ENCODE results near the gene FOXM1. TPM values are rescaled to one million over a fixed set of nuclear protein-coding genes. Genes with fewer than 3 reads are reported as not detected.

FOXM1 gene
- total and polyA plus RNA-seq, 2 of the 13 experiments (the other 11 are each of a cell fraction or from before 2014, with no cell fraction given), result 17.1 to 25.9 TPM

DNA sequence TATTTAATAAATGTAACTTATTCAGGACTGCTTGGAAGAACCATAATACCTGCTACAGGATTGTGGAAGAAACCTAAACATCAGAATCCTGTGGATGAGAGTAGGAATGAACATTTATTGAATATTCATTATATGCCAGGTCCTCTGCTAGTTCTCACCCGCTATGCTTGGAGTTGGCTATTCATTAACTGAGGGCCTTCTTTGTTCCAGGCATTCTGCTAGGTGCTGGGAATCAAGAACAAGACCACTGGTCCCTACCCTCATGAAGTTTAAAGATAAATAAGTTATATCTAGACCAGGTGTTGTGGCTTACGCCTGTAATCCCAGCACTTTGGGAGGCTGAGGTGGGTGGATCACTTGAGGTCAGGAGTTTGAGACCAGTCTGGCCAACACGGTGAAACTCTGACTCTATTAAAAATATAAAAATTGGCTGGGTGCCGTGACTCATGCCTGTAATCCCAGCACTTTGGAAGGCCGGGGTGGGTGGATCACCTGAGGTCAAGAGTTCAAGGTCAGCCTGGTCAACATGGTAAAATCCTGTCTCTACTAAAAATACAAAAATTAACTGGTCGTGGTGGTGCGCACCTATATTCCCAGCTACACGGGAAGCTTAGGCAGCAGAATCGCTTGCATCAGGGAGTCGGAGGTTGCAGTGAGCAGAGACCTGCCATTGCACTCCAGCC lies 9.9 kb upstream of the FOXM1 start (continued):
- TF ChIP-seq, protein P1, sequence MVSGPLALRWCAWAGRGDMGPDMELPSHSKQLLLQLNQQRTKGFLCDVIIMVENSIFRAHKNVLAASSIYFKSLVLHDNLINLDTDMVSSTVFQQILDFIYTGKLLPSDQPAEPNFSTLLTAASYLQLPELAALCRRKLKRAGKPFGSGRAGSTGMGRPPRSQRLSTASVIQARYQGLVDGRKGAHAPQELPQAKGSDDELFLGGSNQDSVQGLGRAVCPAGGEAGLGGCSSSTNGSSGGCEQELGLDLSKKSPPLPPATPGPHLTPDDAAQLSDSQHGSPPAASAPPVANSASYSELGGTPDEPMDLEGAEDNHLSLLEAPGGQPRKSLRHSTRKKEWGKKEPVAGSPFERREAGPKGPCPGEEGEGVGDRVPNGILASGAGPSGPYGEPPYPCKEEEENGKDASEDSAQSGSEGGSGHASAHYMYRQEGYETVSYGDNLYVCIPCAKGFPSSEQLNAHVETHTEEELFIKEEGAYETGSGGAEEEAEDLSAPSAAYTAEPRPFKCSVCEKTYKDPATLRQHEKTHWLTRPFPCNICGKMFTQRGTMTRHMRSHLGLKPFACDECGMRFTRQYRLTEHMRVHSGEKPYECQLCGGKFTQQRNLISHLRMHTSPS (CRISPR knock-in tag; IDR thresholded peaks at IDR 0.05; ENCODE audit: low read depth), result no peak
- TF ChIP-seq GATAD2A (CRISPR knock-in tag; IDR thresholded peaks at IDR 0.05) (0 out of 2 replicates have a peak, but pooled peaks have one; percentile 32), ZNF879 (CRISPR knock-in tag; IDR thresholded peaks at IDR 0.05) (no peak), HOXA3 (CRISPR knock-in tag; IDR thresholded peaks at IDR 0.05) (no peak), TAF15 (IDR thresholded peaks at IDR 0.05; ENCODE audit: low read depth, low read length, poor library complexity, severe bottlenecking) (no peak), NR2F1 (CRISPR knock-in tag; IDR thresholded peaks at IDR 0.05) (peak in 1 of 2 experiments; percentile 69; a peak in 2 of 4 replicates), RARA (CRISPR knock-in tag; IDR thresholded peaks at IDR 0.05) (peak; percentile 82), ZNF468 (CRISPR knock-in tag; IDR thresholded peaks at IDR 0.05) (no peak), TEAD3 (CRISPR knock-in tag; optimal IDR thresholded peaks at IDR 0.05; ENCODE audit: borderline replicate concordance) (no peak), ELF3 (CRISPR knock-in tag; IDR thresholded peaks at IDR 0.05) (no peak), HOXD1 (CRISPR knock-in tag; IDR thresholded peaks at IDR 0.05) (no peak), ZFP62 (CRISPR knock-in tag; IDR thresholded peaks at IDR 0.05) (no peak)
- TF ChIP-seq, protein P2, sequence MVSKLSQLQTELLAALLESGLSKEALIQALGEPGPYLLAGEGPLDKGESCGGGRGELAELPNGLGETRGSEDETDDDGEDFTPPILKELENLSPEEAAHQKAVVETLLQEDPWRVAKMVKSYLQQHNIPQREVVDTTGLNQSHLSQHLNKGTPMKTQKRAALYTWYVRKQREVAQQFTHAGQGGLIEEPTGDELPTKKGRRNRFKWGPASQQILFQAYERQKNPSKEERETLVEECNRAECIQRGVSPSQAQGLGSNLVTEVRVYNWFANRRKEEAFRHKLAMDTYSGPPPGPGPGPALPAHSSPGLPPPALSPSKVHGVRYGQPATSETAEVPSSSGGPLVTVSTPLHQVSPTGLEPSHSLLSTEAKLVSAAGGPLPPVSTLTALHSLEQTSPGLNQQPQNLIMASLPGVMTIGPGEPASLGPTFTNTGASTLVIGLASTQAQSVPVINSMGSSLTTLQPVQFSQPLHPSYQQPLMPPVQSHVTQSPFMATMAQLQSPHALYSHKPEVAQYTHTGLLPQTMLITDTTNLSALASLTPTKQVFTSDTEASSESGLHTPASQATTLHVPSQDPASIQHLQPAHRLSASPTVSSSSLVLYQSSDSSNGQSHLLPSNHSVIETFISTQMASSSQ (IDR thresholded peaks at IDR 0.05; ENCODE audit: low read depth), result peak; percentile 52; the same call in 1 of the 2 replicates
- TF ChIP-seq, protein P2 (CRISPR knock-in tag; IDR thresholded peaks at IDR 0.05; ENCODE audit: borderline replicate concordance), result no peak
- TF ChIP-seq, protein P3, sequence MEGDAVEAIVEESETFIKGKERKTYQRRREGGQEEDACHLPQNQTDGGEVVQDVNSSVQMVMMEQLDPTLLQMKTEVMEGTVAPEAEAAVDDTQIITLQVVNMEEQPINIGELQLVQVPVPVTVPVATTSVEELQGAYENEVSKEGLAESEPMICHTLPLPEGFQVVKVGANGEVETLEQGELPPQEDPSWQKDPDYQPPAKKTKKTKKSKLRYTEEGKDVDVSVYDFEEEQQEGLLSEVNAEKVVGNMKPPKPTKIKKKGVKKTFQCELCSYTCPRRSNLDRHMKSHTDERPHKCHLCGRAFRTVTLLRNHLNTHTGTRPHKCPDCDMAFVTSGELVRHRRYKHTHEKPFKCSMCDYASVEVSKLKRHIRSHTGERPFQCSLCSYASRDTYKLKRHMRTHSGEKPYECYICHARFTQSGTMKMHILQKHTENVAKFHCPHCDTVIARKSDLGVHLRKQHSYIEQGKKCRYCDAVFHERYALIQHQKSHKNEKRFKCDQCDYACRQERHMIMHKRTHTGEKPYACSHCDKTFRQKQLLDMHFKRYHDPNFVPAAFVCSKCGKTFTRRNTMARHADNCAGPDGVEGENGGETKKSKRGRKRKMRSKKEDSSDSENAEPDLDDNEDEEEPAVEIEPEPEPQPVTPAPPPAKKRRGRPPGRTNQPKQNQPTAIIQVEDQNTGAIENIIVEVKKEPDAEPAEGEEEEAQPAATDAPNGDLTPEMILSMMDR (CRISPR knock-in tag; IDR thresholded peaks at IDR 0.05), result no peak
- TF ChIP-seq, protein P4, sequence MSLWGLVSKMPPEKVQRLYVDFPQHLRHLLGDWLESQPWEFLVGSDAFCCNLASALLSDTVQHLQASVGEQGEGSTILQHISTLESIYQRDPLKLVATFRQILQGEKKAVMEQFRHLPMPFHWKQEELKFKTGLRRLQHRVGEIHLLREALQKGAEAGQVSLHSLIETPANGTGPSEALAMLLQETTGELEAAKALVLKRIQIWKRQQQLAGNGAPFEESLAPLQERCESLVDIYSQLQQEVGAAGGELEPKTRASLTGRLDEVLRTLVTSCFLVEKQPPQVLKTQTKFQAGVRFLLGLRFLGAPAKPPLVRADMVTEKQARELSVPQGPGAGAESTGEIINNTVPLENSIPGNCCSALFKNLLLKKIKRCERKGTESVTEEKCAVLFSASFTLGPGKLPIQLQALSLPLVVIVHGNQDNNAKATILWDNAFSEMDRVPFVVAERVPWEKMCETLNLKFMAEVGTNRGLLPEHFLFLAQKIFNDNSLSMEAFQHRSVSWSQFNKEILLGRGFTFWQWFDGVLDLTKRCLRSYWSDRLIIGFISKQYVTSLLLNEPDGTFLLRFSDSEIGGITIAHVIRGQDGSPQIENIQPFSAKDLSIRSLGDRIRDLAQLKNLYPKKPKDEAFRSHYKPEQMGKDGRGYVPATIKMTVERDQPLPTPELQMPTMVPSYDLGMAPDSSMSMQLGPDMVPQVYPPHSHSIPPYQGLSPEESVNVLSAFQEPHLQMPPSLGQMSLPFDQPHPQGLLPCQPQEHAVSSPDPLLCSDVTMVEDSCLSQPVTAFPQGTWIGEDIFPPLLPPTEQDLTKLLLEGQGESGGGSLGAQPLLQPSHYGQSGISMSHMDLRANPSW (CRISPR knock-in tag; IDR thresholded peaks at IDR 0.05; ENCODE audit: borderline replicate concordance), result no peak
- TF ChIP-seq, protein P5, sequence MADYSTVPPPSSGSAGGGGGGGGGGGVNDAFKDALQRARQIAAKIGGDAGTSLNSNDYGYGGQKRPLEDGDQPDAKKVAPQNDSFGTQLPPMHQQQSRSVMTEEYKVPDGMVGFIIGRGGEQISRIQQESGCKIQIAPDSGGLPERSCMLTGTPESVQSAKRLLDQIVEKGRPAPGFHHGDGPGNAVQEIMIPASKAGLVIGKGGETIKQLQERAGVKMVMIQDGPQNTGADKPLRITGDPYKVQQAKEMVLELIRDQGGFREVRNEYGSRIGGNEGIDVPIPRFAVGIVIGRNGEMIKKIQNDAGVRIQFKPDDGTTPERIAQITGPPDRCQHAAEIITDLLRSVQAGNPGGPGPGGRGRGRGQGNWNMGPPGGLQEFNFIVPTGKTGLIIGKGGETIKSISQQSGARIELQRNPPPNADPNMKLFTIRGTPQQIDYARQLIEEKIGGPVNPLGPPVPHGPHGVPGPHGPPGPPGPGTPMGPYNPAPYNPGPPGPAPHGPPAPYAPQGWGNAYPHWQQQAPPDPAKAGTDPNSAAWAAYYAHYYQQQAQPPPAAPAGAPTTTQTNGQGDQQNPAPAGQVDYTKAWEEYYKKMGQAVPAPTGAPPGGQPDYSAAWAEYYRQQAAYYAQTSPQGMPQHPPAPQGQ (CRISPR knock-in tag; IDR thresholded peaks at IDR 0.05; ENCODE audit: borderline replicate concordance), result no peak
